ENCODE data around the gene ZC3H12C.
"Not testable (repeated sequence)": the region's sequence is repeated elsewhere in the genome, so short reads cannot be mapped to it uniquely, and the experiment has no call there.

Gene ZC3H12C

DNA sequence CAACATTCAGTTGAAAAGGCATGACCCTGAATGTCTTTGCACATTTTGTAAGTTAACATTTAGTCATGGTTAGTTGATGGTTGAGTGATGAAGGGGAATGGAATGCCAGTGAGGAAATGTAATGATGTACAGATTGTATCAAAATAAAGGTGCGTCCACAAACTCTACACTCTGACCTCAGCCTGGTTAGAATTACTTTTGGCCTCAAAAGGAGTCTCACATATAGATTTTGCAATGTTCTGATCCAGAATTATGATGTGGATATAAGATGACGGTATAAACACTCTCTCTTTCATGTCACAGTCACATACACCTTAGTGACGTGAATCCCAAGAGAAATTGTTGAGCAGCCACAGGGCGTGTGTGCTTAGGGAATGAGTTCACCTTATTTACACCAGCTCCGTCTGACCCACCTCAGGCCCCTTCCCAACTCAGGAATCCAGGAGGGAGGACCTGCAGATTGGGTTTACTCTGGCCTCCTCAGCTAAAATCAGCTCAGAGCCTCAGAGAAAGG lies 103.1 kb downstream of the ZC3H12C start:
- no peak overlapping the region for H3K4me3 ChIP-seq (ENCODE audit: low read length)
- H3K36me3 ChIP-seq (ENCODE audit: insufficient read depth, low read depth, low read length) = no peaks in the 10 kb centered on the region
- no peaks in the 10 kb centered on the region for H3K9me3 ChIP-seq (ENCODE audit: insufficient read depth, low read depth, low read length)
- no peak overlapping the region for H3K27ac ChIP-seq (ENCODE audit: low read length)
- peaks cover 6% of the 10 kb centered on the region for H3K4me1 ChIP-seq (ENCODE audit: insufficient read depth, low read length)
- H3K9ac ChIP-seq (ENCODE audit: low read depth, low read length) = no peak overlapping the region
- H3K27me3 ChIP-seq (ENCODE audit: insufficient read depth, low read length) = no peaks in the 10 kb centered on the region

DNA sequence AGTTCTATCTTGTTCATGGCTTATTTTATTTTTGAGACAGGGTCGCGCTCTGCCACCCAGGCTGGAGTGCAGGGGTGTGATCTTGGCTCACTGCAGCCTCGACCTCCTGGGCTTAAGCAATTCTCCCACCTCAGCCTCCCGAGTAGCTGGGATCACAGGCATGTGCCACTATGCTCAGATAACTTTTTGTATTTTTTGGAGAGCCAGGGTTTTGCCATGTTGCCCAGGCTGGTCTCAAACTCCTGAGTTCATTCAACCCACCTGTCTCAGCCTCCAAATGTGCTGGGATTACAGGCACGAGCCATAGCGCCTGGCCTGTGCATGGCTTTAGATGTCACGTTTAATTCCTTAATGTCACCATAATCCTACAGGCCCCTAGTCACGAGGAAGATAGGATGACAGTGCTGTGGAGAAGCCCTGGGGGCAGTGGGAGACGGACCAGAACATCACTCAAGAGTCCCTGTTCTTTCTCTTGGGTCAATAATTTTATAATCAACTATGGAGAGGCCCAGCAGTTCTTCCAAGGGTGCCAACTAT lies 103.8 kb downstream of the ZC3H12C start:
- Histone ChIP-seq H3K27me3 (ENCODE audit: insufficient read depth, low read length) (no peaks in the 10 kb centered on the region), H3K9ac (ENCODE audit: low read depth, low read length) (no peak overlapping the region), H3K36me3 (ENCODE audit: insufficient read depth, low read depth, low read length) (no peaks in the 10 kb centered on the region), H3K4me3 (ENCODE audit: low read length) (no peak overlapping the region), H3K4me1 (ENCODE audit: insufficient read depth, low read length) (peaks cover 6% of the 10 kb centered on the region), H3K9me3 (ENCODE audit: insufficient read depth, low read depth, low read length) (no peaks in the 10 kb centered on the region), H3K27ac (ENCODE audit: low read length) (no peak overlapping the region)

DNA sequence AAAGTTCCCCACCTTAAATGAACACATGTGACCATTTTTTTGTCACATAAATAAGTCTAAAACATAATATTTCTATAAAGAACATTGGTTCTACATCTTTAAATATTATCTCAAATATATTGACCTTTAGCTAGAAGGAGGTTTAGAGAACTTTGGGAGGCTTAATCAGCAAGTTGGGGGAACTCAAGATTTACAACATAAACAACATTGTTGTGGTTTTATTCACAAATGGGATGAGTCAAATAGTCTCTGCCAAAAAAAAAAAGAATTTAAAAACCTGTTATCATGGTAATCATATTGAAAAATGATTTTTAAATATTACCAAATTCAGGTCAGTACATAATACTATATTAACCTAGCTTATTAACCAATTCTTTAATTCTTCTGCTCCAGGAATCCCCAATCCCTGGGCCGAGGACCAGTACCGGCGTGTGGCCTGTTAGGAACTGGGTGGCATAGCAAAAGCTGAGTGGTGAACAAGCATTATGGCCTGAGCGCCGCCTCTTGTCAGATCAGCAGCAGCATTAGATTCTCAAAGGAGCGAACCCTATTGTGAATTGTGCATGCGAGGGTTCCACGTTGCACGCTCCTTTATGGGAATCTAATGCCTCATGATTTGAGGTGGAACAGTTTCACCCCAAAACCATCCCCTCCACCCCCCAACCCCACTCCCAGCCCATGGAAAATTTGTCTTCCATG lies 105.0 kb downstream of the ZC3H12C start:
- peaks cover 6% of the 10 kb centered on the region for H3K4me1 ChIP-seq (ENCODE audit: insufficient read depth, low read length)
- no peak overlapping the region for H3K27ac ChIP-seq (ENCODE audit: low read length)
- no peak overlapping the region for H3K9ac ChIP-seq (ENCODE audit: low read depth, low read length)
- H3K4me3 ChIP-seq (ENCODE audit: low read length) = no peak overlapping the region
- no peaks in the 10 kb centered on the region for H3K36me3 ChIP-seq (ENCODE audit: insufficient read depth, low read depth, low read length)
- H3K27me3 ChIP-seq (ENCODE audit: insufficient read depth, low read length) = no peaks in the 10 kb centered on the region
- no peaks in the 10 kb centered on the region for H3K9me3 ChIP-seq (ENCODE audit: insufficient read depth, low read depth, low read length)

DNA sequence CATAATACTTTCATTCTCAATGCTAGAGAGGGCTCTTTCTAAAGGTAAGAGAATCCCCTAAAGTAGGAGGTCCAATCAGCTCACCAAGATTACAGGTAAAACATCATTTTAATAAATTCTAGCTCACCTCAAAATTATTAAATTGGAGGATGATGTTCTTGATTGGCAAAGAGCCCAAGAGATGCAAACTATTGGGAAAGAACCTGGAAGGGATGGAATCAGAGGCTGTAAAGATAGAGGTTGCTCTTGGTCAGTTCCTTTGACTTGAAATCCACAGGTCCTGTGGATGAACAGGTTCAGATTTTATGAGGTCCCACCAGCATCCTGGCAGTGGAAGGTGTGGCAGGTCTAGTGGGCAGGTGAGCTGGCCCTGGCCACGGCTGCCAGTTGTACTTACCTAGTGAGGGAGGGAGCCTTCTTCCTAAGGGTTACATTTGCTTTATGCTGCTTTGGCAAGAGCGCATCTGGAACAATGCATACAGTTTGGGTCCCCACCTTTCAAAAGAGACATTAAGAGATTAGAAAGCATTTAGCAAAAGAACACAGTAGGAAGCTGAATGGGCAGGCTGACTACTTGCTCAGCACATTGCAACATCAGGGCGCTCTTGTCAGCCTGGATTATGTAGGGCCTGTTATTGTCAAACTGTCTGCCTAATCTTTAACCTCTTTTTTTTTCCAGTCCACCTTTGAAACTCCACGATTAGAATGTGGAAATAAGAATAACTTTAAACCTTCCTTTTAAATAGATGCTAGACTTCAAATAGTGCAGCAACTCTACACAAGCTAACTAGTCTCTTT lies 106.2 kb downstream of the ZC3H12C start:
- no peak overlapping the region for H3K9ac ChIP-seq (ENCODE audit: low read depth, low read length)
- H3K27ac ChIP-seq (ENCODE audit: low read length) = no peak overlapping the region
- H3K9me3 ChIP-seq (ENCODE audit: insufficient read depth, low read depth, low read length) = no peaks in the 10 kb centered on the region
- no peaks in the 10 kb centered on the region for H3K27me3 ChIP-seq (ENCODE audit: insufficient read depth, low read length)
- no peaks in the 10 kb centered on the region for H3K36me3 ChIP-seq (ENCODE audit: insufficient read depth, low read depth, low read length)
- H3K4me1 ChIP-seq (ENCODE audit: insufficient read depth, low read length) = peaks cover 6% of the 10 kb centered on the region
- H3K4me3 ChIP-seq (ENCODE audit: low read length) = no peak overlapping the region

DNA sequence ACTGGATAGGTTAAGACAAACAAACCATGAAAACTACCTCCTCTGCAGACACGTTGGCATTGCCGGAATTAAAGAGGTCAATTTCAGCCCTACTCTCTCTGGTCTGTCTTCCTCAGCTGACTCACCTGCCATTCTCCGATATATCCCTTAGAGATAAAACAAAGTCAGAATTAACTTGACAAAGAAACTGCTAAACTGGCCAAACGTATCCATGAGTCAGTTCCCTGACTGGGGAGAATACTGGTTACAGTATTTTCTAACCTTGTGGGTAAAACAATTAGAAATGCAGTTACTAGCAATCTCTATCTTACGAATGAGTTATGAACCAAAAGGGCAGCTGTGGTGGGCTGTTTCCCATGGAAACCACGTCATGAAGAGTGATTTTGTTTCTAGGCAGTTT lies 107.0 kb downstream of the ZC3H12C start:
- Histone ChIP-seq H3K4me3 (ENCODE audit: low read length) (no peak overlapping the region), H3K4me1 (ENCODE audit: insufficient read depth, low read length) (peaks cover 6% of the 10 kb centered on the region), H3K9me3 (ENCODE audit: insufficient read depth, low read depth, low read length) (no peaks in the 10 kb centered on the region), H3K27me3 (ENCODE audit: insufficient read depth, low read length) (no peaks in the 10 kb centered on the region), H3K9ac (ENCODE audit: low read depth, low read length) (no peak overlapping the region), H3K36me3 (ENCODE audit: insufficient read depth, low read depth, low read length) (no peaks in the 10 kb centered on the region), H3K27ac (ENCODE audit: low read length) (no peak overlapping the region)

DNA sequence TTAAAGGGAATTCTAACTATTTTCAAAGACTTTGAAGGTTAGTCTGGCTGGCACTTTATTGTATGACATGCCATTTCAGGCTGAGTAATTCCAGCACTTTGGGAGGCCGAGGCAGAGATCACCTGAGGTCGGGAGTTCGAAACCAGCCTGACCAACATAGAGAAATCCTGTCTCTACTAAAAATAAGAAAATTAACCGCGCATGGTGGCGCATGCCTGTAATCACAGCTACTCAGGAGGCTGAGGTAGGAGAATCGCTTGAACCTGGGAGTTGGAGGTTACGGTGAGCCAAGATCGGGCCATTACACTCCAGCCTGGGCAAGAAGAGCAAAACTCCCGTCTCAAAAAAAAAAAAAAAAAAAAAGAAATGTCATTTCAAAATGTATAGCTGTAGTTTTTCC lies 107.6 kb downstream of the ZC3H12C start:
- no peaks in the 10 kb centered on the region for H3K27me3 ChIP-seq (ENCODE audit: insufficient read depth, low read length)

DNA sequence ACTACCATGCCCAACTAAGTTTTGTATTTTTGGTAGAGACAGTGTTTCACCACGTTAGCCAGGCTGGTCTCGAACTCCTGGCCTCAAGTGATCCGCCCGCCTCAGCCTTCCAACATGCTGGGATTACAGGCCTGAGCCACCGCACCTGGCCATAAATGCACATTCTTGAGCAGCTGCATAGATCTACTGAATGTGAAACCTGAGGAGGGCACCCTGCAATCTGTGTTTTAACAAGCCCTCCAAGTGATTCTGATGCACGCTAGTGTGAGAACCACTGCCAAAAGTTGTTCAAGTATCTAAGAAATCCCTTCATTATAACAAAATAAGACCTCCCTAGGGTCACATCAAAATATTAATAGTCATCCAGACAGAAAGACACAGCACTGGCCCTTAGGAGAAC lies 113.9 kb downstream of the ZC3H12C start:
- Histone ChIP-seq H3K36me3 (ENCODE audit: insufficient read depth, low read depth, low read length) (no peaks in the 10 kb centered on the region), H3K9ac (ENCODE audit: low read depth, low read length) (no peak overlapping the region), H3K27me3 (ENCODE audit: insufficient read depth, low read length) (no peaks in the 10 kb centered on the region), H3K4me1 (ENCODE audit: insufficient read depth, low read length) (no peaks in the 10 kb centered on the region), H3K27ac (ENCODE audit: low read length) (no peak overlapping the region), H3K4me3 (ENCODE audit: low read length) (no peak overlapping the region), H3K9me3 (ENCODE audit: insufficient read depth, low read depth, low read length) (no peaks in the 10 kb centered on the region)

More for the DNA sequence above, 107.6 kb downstream of the ZC3H12C start:
- Histone ChIP-seq H3K9me3 (ENCODE audit: insufficient read depth, low read depth, low read length) (no peaks in the 10 kb centered on the region), H3K27ac (ENCODE audit: low read length) (no peak overlapping the region), H3K9ac (ENCODE audit: low read depth, low read length) (no peak overlapping the region), H3K4me1 (ENCODE audit: insufficient read depth, low read length) (peaks cover 6% of the 10 kb centered on the region), H3K4me3 (ENCODE audit: low read length) (no peak overlapping the region), H3K36me3 (ENCODE audit: insufficient read depth, low read depth, low read length) (no peaks in the 10 kb centered on the region)

DNA sequence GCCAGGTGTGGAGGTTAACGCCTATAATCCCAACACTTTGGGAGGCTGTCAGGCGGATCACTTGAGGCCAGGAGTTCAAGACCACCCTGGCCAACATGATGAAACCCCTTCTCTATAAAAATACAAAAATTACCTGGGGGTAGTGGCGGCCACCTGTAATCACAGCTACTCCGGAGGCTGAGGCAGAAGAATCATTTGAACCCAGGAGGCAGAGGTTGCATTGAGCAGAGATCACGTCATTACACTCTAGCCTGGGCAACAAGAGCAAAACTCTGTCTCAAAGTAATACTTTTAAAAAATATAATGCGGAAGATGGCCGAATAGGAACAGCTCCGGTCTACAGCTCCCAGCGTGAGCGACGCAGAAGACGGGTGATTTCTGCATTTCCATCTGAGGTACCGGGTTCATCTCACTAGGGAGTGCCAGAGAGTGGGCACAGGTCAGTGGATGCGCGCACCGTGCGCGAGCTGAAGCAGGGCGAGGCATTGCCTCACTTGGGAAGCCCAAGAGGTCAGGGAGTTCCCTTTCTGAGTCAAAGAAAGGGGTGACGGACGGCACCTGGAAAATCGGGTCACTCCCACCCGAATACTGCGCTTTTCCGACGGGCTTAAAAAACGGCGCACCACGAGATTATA lies 115.6 kb downstream of the ZC3H12C start:
- not testable (repeated sequence) for H3K4me1 ChIP-seq (ENCODE audit: insufficient read depth, low read length); H3K9ac ChIP-seq (ENCODE audit: low read depth, low read length); H3K36me3 ChIP-seq (ENCODE audit: insufficient read depth, low read depth, low read length); H3K9me3 ChIP-seq (ENCODE audit: insufficient read depth, low read depth, low read length); H3K27me3 ChIP-seq (ENCODE audit: insufficient read depth, low read length); H3K27ac ChIP-seq (ENCODE audit: low read length)
- H3K4me3 ChIP-seq (ENCODE audit: low read length) = peak overlapping the region; percentile 52; the same call in 1 of the 2 replicates

DNA sequence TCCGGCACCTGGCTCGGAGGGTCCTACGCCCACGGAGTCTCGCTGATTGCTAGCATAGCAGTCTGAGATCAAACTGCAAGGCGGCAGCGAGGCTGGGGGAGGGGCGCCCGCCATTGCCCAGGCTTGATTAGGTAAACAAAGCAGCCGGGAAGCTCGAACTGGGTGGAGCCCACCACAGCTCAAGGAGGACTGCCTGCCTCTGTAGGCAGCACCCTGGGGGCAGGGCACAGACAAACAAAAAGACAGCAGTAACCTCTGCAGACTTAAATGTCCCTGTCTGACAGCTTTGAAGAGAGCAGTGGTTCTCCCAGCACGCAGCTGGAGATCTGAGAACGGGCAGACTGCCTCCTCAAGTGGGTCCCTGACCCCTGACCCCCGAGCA lies 116.1 kb downstream of the ZC3H12C start:
- not testable (repeated sequence) for H3K27me3 ChIP-seq (ENCODE audit: insufficient read depth, low read length); H3K9ac ChIP-seq (ENCODE audit: low read depth, low read length); H3K27ac ChIP-seq (ENCODE audit: low read length); H3K9me3 ChIP-seq (ENCODE audit: insufficient read depth, low read depth, low read length); H3K4me1 ChIP-seq (ENCODE audit: insufficient read depth, low read length); H3K36me3 ChIP-seq (ENCODE audit: insufficient read depth, low read depth, low read length)
- peak overlapping the region; percentile 52; the same call in 1 of the 2 replicates for H3K4me3 ChIP-seq (ENCODE audit: low read length)

DNA sequence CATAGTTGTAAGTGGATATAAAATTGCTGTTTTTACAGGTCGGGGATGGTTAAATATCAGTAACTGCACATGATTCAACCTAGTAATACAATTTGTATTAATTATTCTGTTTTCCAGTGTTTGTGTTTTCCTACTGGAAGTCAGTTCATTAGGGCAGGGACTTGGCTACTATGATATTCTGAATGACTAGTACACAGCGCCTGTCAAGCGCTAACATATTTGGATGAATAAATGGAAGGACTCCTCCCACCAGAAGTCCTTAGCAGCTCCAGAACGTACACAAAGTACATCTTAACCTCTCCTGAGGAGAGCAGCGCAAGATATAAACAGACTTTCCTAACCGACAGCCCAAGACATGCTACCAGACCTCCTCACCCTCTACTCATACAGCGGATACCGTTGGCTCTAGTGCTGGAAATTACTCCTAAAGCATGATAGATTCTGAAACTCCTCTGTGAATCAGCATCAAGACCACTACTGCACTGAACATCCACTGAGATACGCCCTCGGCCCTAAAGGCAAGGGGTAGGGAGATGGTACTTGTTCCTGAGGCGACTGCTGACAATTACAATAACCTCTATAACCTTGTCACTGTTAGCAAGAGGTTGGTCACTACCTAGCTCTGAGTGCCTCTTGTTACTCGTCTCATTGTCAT lies 124.2 kb downstream of the ZC3H12C start:
- no peak overlapping the region for H3K4me3 ChIP-seq (ENCODE audit: low read length)
- H3K9ac ChIP-seq (ENCODE audit: low read depth, low read length) = no peak overlapping the region
- H3K27ac ChIP-seq (ENCODE audit: low read length) = no peak overlapping the region
- H3K9me3 ChIP-seq (ENCODE audit: insufficient read depth, low read depth, low read length) = no peaks in the 10 kb centered on the region
- H3K36me3 ChIP-seq (ENCODE audit: insufficient read depth, low read depth, low read length) = no peaks in the 10 kb centered on the region
- no peaks in the 10 kb centered on the region for H3K4me1 ChIP-seq (ENCODE audit: insufficient read depth, low read length)
- H3K27me3 ChIP-seq (ENCODE audit: insufficient read depth, low read length) = no peaks in the 10 kb centered on the region

DNA sequence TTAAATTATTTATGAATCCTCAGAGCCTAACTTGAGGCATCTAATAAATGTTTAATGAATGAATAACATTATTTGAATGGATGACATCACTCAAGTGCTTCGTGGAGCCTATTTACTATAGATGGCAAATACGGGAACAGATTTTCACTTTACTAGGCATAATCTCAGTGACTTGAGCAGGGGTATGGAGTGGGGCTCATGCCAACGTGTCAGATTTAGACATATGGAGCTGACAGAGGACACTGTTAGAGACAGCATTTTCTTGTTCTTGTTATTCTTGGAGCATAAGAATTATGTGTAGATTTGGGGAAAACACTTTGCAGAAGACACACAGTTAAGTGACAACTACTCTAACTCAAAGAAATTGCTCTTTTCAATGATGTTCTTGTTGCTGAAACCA lies 124.7 kb downstream of the ZC3H12C start:
- no peaks in the 10 kb centered on the region for H3K4me1 ChIP-seq (ENCODE audit: insufficient read depth, low read length)
- H3K9ac ChIP-seq (ENCODE audit: low read depth, low read length) = no peak overlapping the region
- H3K27ac ChIP-seq (ENCODE audit: low read length) = no peak overlapping the region
- H3K4me3 ChIP-seq (ENCODE audit: low read length) = no peak overlapping the region
- H3K9me3 ChIP-seq (ENCODE audit: insufficient read depth, low read depth, low read length) = no peaks in the 10 kb centered on the region
- H3K36me3 ChIP-seq (ENCODE audit: insufficient read depth, low read depth, low read length) = no peaks in the 10 kb centered on the region
- no peaks in the 10 kb centered on the region for H3K27me3 ChIP-seq (ENCODE audit: insufficient read depth, low read length)
